Measurements from ENCODE around the gene GPRIN1. TPM values are rescaled to one million over a fixed set of nuclear protein-coding genes. Genes with fewer than 3 reads are reported as not detected.
A peak's percentile ranks its signal among the peaks of the same experiment; 100 is the strongest.

GPRIN1 gene
- total and polyA plus RNA-seq, 9 donors, result 0.08 to 0.50 (median 0.20) TPM

- Histone ChIP-seq H3K4me1 (ENCODE audit: insufficient read depth) (peaks cover 9% of the 10 kb centered on the region), H3K27ac (peak within 1 kb of the TSS; percentile 44 to 73), H3K27me3 (no peaks in the 10 kb centered on the region), H3K4me3 (peak within 1 kb of the TSS; percentile 68), H3K9me3 (no peaks in the 10 kb centered on the region), H3K36me3 (no peaks in the 10 kb centered on the region)
- TF ChIP-seq POLR2A (IDR thresholded peaks at IDR 0.05), result peak; percentile 43
- no peak for TF ChIP-seq CTCF (IDR thresholded peaks at IDR 0.05)
- WGBS, 3 donors, result 0 to 1% (median 1%) methylated on average over 48 to 63 of the region's 63 CpGs
- intact Hi-C loops (cut with DNase I), result loop anchor here in 1 of 4 donors (5.0 kb wide), 1 partner anchor 230 kb away; the partner anchor contains the start of gene CLTB
- peak; percentile 100 for DNase-seq
Measured at GRCh38 chr5:176647030-176647842, 37.3 kb upstream of the GPRIN1 start, which contains the start of gene TSPAN17. TSPAN17 (plus strand) TSS chr5:176647484; CDS start chr5:176647616, 132 bp downstream.

- DNase-seq, result no peak
- H3K4me3 ChIP-seq, result peak overlapping the region; percentile 41
- H3K4me1 ChIP-seq (ENCODE audit: insufficient read depth), result peaks cover 9% of the 10 kb centered on the region
- 15 to 24% (median 21%) methylated on average over 11 of the region's 11 CpGs for WGBS, 3 donors
- no peaks in the 10 kb centered on the region for H3K27me3 ChIP-seq
- no peaks in the 10 kb centered on the region for H3K9me3 ChIP-seq
- no peaks in the 10 kb centered on the region for H3K36me3 ChIP-seq
- intact Hi-C loops (cut with DNase I), result loop anchor here in 1 of 4 donors (5.0 kb wide), 1 partner anchor 229 kb away; the partner anchor contains the start of gene CLTB
- H3K27ac ChIP-seq, result peak overlapping the region in 1 of 2 donors; percentile 73
- no peak for TF ChIP-seq POLR2A (IDR thresholded peaks at IDR 0.05)
- no peak for TF ChIP-seq CTCF (IDR thresholded peaks at IDR 0.05)
- no peak for TF ChIP-seq EP300 (IDR thresholded peaks at IDR 0.05)
Measured at GRCh38 chr5:176646707-176647029, 36.7 kb upstream of the GPRIN1 start.

- H3K27ac ChIP-seq, result peak overlapping the region in 1 of 2 donors; percentile 73
- no peaks in the 10 kb centered on the region for H3K27me3 ChIP-seq
- H3K4me3 ChIP-seq, result no peak overlapping the region
- H3K9me3 ChIP-seq, result no peaks in the 10 kb centered on the region
- TF ChIP-seq POLR2A (IDR thresholded peaks at IDR 0.05), result no peak
- TF ChIP-seq EP300 (IDR thresholded peaks at IDR 0.05), result no peak
- 90 to 92% (median 91%) methylated on average over 7 of the region's 7 CpGs for WGBS, 3 donors
- H3K36me3 ChIP-seq, result no peaks in the 10 kb centered on the region
- intact Hi-C loops (cut with DNase I), result loop anchor here in 1 of 4 donors (5.0 kb wide), 1 partner anchor 229 kb away; the partner anchor contains the start of gene CLTB
- peaks cover 9% of the 10 kb centered on the region for H3K4me1 ChIP-seq (ENCODE audit: insufficient read depth)
- no peak for DNase-seq
Measured at GRCh38 chr5:176646049-176646706, 36.2 kb upstream of the GPRIN1 start.

GRCh38 chr5:176644878-176645670, 35.1 kb upstream of the GPRIN1 start:
- intact Hi-C loops (cut with DNase I), result loop anchor here in 1 of 4 donors (5.0 kb wide), 1 partner anchor 228 kb away; the partner anchor contains the start of gene CLTB
- 84 to 89% (median 85%) methylated on average over 22 of the region's 22 CpGs for WGBS, 3 donors
- H3K4me3 ChIP-seq, result no peak overlapping the region
- no peak overlapping the region for H3K27ac ChIP-seq
- peak in 1 of 5 donors; percentile 24 for DNase-seq
- H3K27me3 ChIP-seq, result no peaks in the 10 kb centered on the region
- H3K36me3 ChIP-seq, result no peaks in the 10 kb centered on the region
- H3K9me3 ChIP-seq, result no peaks in the 10 kb centered on the region
- TF ChIP-seq CTCF (IDR thresholded peaks at IDR 0.05), result no peak
- no peak for TF ChIP-seq POLR2A (IDR thresholded peaks at IDR 0.05)
- TF ChIP-seq EP300 (IDR thresholded peaks at IDR 0.05), result no peak
- peaks cover 9% of the 10 kb centered on the region for H3K4me1 ChIP-seq (ENCODE audit: insufficient read depth)
